OCI-LY1 (cell line): Measurements from ENCODE around the gene BTBD9.

Experiments
- CTCF ChIP-seq: fragments of 200-600 bp; sonication (generic), shearing (Covaris generic); IDR thresholded peaks from 2 replicates; pipeline ENCODE4 v1.5.1; 2017; ENCODE audit warnings: mild to moderate bottlenecking, antibody characterized with exemption, low read length, moderate library complexity, mixed read lengths
- EZH2 ChIP-seq: fragments of 200-600 bp; sonication (generic), shearing (Covaris generic); IDR thresholded peaks from 2 replicates; pipeline ENCODE4 v1.8.0; 2017; ENCODE audit warnings: borderline replicate concordance, mixed run types, mild to moderate bottlenecking, antibody characterized with exemption, low read length, moderate library complexity, mixed read lengths

DNA sequence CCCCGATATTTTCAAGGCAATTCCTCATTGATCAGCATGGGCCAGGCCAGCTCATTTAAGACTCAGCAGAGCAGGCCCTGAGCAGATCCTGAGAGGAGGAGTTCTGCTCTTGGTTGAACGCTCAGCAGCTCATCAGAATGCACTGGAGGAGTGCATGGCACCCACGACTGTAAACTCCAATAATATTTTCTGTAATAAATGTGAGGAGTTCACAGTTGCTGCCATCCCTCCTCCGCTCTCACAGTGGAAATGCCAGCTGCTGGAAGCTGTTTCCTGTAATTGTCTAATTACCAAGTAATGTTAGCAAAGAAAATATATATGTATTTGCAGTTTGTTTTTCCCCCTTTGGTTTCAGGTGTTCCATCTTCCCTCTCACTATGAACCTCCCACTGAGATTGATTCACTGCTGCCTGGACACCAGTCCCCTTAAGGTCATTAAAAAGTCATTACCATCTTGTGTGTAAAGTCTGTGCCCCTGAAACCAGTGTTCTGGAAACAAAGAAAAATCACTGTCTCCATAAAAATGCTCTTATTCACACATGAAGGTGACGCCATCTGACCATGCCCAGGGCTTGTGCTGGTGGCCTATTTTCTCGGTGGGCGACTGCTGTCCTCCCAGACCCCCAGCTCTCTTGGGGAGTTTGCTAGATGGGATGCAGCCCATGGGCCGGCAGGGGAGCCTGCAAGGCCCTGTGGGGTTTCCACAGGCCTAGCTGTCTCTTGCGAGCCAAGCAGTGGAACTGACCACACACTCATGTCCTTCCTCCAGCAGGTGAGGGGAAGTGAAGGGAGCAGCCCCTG, 446.0 kb downstream of the BTBD9 start:
- TF ChIP-seq CTCF: no peak
- no peak for TF ChIP-seq EZH2
